Neuron (in vitro differentiated cells): ENCODE results near the gene TMPRSS6.

Source experiments
- H2AFZ ChIP-seq: one replicate; pipeline ENCODE4 v1.6.1; 2013; ENCODE audit warnings: low read depth, mild to moderate bottlenecking, inconsistent platforms, low read length, moderate library complexity
- H3K27me3 ChIP-seq: one replicate; pipeline ENCODE4 v1.6.1; 2013; ENCODE audit warnings: low read length; ENCODE audit not compliant: insufficient read depth
- H3K36me3 ChIP-seq: one replicate; pipeline ENCODE4 v1.6.1; 2013; ENCODE audit warnings: low read length; ENCODE audit not compliant: insufficient read depth
- H3K4me1 ChIP-seq: one replicate; pipeline ENCODE4 v1.6.1; 2013; ENCODE audit warnings: low read length; ENCODE audit not compliant: insufficient read depth
- H3K4me3 ChIP-seq: 2 replicates; pipeline ENCODE4 v1.5.1; 2013; ENCODE audit warnings: mild to moderate bottlenecking, low read length, moderate library complexity
- H3K9me3 ChIP-seq: one replicate; pipeline ENCODE4 v1.6.1; 2013; ENCODE audit warnings: low read length

The TMPRSS6 gene

GRCh38 chr22:37086184-37086583 is 23.3 kb downstream of the TMPRSS6 start:
- no peaks in the 10 kb centered on the region for H3K4me1 ChIP-seq
- H3K4me3 ChIP-seq: no peak overlapping the region
- no peak overlapping the region for H2AFZ ChIP-seq
- H3K36me3 ChIP-seq: no peaks in the 10 kb centered on the region
- H3K9me3 ChIP-seq: no peaks in the 10 kb centered on the region
- peaks cover 39% of the 10 kb centered on the region for H3K27me3 ChIP-seq

GRCh38 chr22:37084385-37084784 is 25.1 kb downstream of the TMPRSS6 start:
- Histone ChIP-seq H3K4me1 (no peaks in the 10 kb centered on the region), H3K9me3 (no peaks in the 10 kb centered on the region), H2AFZ (no peak overlapping the region), H3K36me3 (no peaks in the 10 kb centered on the region), H3K27me3 (peaks cover 39% of the 10 kb centered on the region), H3K4me3 (no peak overlapping the region)

GRCh38 chr22:37083914-37084313 is 25.6 kb downstream of the TMPRSS6 start:
- Histone ChIP-seq H3K27me3 (peaks cover 39% of the 10 kb centered on the region), H3K4me3 (no peak overlapping the region), H3K36me3 (no peaks in the 10 kb centered on the region), H3K4me1 (no peaks in the 10 kb centered on the region), H3K9me3 (no peaks in the 10 kb centered on the region), H2AFZ (no peak overlapping the region)

GRCh38 chr22:37082251-37082873 is 27.2 kb downstream of the TMPRSS6 start:
- H3K4me3 ChIP-seq: no peak overlapping the region
- no peaks in the 10 kb centered on the region for H3K4me1 ChIP-seq
- no peaks in the 10 kb centered on the region for H3K36me3 ChIP-seq
- no peaks in the 10 kb centered on the region for H3K9me3 ChIP-seq
- peaks cover 39% of the 10 kb centered on the region for H3K27me3 ChIP-seq
- H2AFZ ChIP-seq: no peak overlapping the region

GRCh38 chr22:37080838-37081237 is 28.7 kb downstream of the TMPRSS6 start:
- Histone ChIP-seq H3K27me3 (peaks cover 34% of the 10 kb centered on the region), H3K4me3 (no peak overlapping the region), H3K4me1 (no peaks in the 10 kb centered on the region), H3K36me3 (no peaks in the 10 kb centered on the region), H2AFZ (no peak overlapping the region), H3K9me3 (no peaks in the 10 kb centered on the region)

GRCh38 chr22:37080438-37080837 is 29.1 kb downstream of the TMPRSS6 start:
- Histone ChIP-seq H3K4me3 (no peak overlapping the region), H3K9me3 (no peaks in the 10 kb centered on the region), H3K36me3 (no peaks in the 10 kb centered on the region), H3K4me1 (no peaks in the 10 kb centered on the region), H3K27me3 (peaks cover 32% of the 10 kb centered on the region), H2AFZ (no peak overlapping the region)

GRCh38 chr22:37079668-37080171 is 29.8 kb downstream of the TMPRSS6 start:
- H3K9me3 ChIP-seq: no peaks in the 10 kb centered on the region
- no peaks in the 10 kb centered on the region for H3K4me1 ChIP-seq
- H3K4me3 ChIP-seq: no peak overlapping the region
- no peaks in the 10 kb centered on the region for H3K36me3 ChIP-seq
- H2AFZ ChIP-seq: no peak overlapping the region
- H3K27me3 ChIP-seq: peaks cover 24% of the 10 kb centered on the region

GRCh38 chr22:37079158-37079557 is 30.4 kb downstream of the TMPRSS6 start:
- Histone ChIP-seq H2AFZ (no peak overlapping the region), H3K9me3 (no peaks in the 10 kb centered on the region), H3K36me3 (no peaks in the 10 kb centered on the region), H3K27me3 (peaks cover 19% of the 10 kb centered on the region), H3K4me1 (no peaks in the 10 kb centered on the region), H3K4me3 (no peak overlapping the region)

- H3K4me3 ChIP-seq: no peak overlapping the region
- H3K4me1 ChIP-seq: no peaks in the 10 kb centered on the region
- no peak overlapping the region for H2AFZ ChIP-seq
- no peaks in the 10 kb centered on the region for H3K9me3 ChIP-seq
- H3K36me3 ChIP-seq: no peaks in the 10 kb centered on the region
- H3K27me3 ChIP-seq: peaks cover 18% of the 10 kb centered on the region
Measured at GRCh38 chr22:37077802-37078448, 31.6 kb downstream of the TMPRSS6 start.

GRCh38 chr22:37075822-37076433 is 33.6 kb downstream of the TMPRSS6 start:
- Histone ChIP-seq H3K9me3 (no peaks in the 10 kb centered on the region), H2AFZ (no peak overlapping the region), H3K27me3 (peaks cover 7% of the 10 kb centered on the region), H3K4me1 (no peaks in the 10 kb centered on the region), H3K36me3 (no peaks in the 10 kb centered on the region), H3K4me3 (no peak overlapping the region)

GRCh38 chr22:37075046-37075445 is 34.5 kb downstream of the TMPRSS6 start:
- H3K27me3 ChIP-seq: peaks cover 10% of the 10 kb centered on the region
- H3K36me3 ChIP-seq: no peaks in the 10 kb centered on the region
- no peak overlapping the region for H3K4me3 ChIP-seq
- no peak overlapping the region for H2AFZ ChIP-seq
- H3K4me1 ChIP-seq: no peaks in the 10 kb centered on the region
- H3K9me3 ChIP-seq: no peaks in the 10 kb centered on the region

- H2AFZ ChIP-seq: no peak overlapping the region
- peaks cover 14% of the 10 kb centered on the region for H3K27me3 ChIP-seq
- H3K4me3 ChIP-seq: no peak overlapping the region
- H3K9me3 ChIP-seq: no peaks in the 10 kb centered on the region
- H3K36me3 ChIP-seq: no peaks in the 10 kb centered on the region
- no peaks in the 10 kb centered on the region for H3K4me1 ChIP-seq
Measured at GRCh38 chr22:37074537-37074936, 35.0 kb downstream of the TMPRSS6 start.

- no peaks in the 10 kb centered on the region for H3K36me3 ChIP-seq
- H3K9me3 ChIP-seq: no peaks in the 10 kb centered on the region
- H3K4me3 ChIP-seq: no peak overlapping the region
- no peaks in the 10 kb centered on the region for H3K4me1 ChIP-seq
- H2AFZ ChIP-seq: no peak overlapping the region
- peaks cover 24% of the 10 kb centered on the region for H3K27me3 ChIP-seq
Measured at GRCh38 chr22:37072673-37073072, 36.8 kb downstream of the TMPRSS6 start.
